GM12865 (cell line): ENCODE data around the gene FRAS1.

ENCODE experiments used
- DNase-seq: peaks from one replicate; pipeline ENCODE4 v3.0.0; 2010; ENCODE audit warnings: low read depth
- H3K4me3 ChIP-seq: 2 replicates; pipeline ENCODE4 v1.5.1; 2011; ENCODE audit warnings: mild to moderate bottlenecking, low read depth, low read length, control low read depth
- CTCF ChIP-seq: IDR thresholded peaks from 2 replicates; pipeline ENCODE4 v1.5.1; 2011; ENCODE audit warnings: low read length, control low read depth, low read depth, inconsistent platforms; ENCODE audit not compliant: insufficient read depth; ENCODE audit errors: missing control alignments

The FRAS1 gene

DNA sequence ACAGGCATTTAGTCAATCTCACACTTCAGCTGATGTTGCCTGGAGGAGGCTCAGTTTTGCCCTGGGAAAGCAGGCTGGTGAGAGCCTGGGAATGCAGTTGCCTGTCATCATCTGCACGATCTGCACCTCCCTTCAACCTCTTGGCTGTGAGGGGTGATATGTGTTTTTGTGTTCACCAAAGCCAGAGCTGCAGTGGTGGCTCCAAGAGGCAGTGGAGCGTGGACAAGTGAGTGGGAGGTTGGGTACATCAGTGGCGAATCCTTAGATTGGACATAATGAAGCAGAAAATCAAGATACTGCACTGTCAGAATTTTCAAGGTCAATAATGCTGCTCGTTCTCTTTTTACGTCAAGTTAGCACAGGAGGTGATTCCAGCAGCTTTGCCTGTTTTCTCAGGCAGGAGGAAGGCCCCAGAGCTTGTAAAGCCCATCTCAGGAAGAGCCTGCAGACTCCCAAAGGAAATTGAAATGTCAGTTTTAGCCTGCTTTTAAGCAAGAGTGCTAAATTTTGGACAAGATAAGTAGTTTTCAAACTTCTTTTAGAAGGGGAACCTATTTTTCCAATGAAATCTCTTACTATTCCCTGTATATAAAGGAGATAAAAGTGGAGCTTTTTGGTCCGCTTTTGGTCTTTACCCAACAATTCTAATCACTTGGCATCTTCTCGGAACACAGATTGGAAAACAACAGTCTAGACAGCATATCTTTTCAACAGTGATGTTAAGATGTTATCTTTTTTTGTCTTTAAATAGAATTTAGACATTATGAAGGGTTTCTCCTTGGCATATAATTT, 92.8 kb downstream of the FRAS1 start:
- no peak overlapping the region for H3K4me3 ChIP-seq
- no peak for TF ChIP-seq CTCF
- no peak for DNase-seq

- TF ChIP-seq CTCF, result no peak
- H3K4me3 ChIP-seq, result no peak overlapping the region
- no peak for DNase-seq
Measured at GRCh38 chr4:78150543-78150864, 93.4 kb downstream of the FRAS1 start.

GRCh38 chr4:78152795-78153194, 95.7 kb downstream of the FRAS1 start:
- no peak overlapping the region for H3K4me3 ChIP-seq
- DNase-seq, result no peak
- TF ChIP-seq CTCF, result no peak

- no peak overlapping the region for H3K4me3 ChIP-seq
- TF ChIP-seq CTCF, result no peak
- DNase-seq, result no peak
Measured at GRCh38 chr4:78154972-78155590, 98.0 kb downstream of the FRAS1 start.

GRCh38 chr4:78155616-78156105, 98.5 kb downstream of the FRAS1 start:
- no peak overlapping the region for H3K4me3 ChIP-seq
- no peak for TF ChIP-seq CTCF
- no peak for DNase-seq

DNA sequence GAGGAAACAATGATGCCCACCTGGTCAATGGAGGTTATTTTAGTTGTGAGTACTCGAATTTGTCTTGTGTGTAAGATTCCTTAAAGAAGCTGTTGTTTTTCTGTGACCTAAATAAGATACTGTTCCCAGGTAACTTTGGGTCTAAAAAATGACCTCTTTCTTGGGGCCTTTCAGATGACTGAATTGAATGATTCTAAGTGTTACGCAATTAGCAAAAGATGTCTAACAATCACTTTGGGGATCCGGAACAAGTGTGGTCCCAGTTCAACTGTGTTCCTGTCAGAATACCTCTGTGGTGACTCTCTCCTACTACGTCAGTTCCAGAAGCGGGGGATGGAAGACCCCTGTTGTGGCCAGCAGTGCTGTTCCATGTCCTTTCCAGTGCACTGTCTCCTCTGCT, 99.4 kb downstream of the FRAS1 start:
- H3K4me3 ChIP-seq, result no peak overlapping the region
- DNase-seq, result no peak
- no peak for TF ChIP-seq CTCF
